Epithelial cell of esophagus (primary cell): ENCODE measurements around the gene ZNF341.
"Not testable (repeated sequence)": the region's sequence is repeated elsewhere in the genome, so short reads cannot be mapped to it uniquely, and the experiment has no call there.

Source experiments
- DNase-seq: peaks from one replicate; pipeline ENCODE4 v3.0.0; 2010; ENCODE audit warnings: low read depth
- H3K4me3 ChIP-seq: 2 replicates; pipeline ENCODE4 v1.5.1; 2011; ENCODE audit warnings: mild to moderate bottlenecking, low read length, control low read depth
- TF ChIP-seq, protein P1 (sequence below): IDR thresholded peaks from 2 replicates; pipeline ENCODE4 v1.5.1; 2011; ENCODE audit warnings: low read depth, mild to moderate bottlenecking, low read length, control low read depth, inconsistent platforms; ENCODE audit not compliant: insufficient read depth; ENCODE audit errors: missing control alignments

ZNF341 gene

DNA sequence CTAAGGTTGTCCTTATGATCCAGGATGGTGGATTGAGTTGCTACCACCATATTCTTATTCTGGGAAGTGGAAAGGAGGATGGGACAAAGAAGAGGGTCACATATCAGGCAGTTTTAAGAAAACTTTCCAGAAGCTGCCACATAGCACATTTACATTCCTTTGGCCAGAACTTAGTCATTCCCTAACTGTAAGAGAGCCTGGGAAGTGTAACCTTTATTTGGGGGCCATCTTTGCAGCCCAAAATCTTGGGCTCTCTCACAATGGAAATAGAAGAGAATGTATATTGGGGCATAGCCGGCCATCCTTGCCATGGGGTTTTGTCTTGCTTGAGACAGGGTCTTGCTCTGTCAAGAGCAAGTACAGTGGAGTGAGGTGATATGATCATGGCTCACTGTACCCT, 8.4 kb downstream of the ZNF341 start:
- no peak for DNase-seq
- TF ChIP-seq, protein P1, sequence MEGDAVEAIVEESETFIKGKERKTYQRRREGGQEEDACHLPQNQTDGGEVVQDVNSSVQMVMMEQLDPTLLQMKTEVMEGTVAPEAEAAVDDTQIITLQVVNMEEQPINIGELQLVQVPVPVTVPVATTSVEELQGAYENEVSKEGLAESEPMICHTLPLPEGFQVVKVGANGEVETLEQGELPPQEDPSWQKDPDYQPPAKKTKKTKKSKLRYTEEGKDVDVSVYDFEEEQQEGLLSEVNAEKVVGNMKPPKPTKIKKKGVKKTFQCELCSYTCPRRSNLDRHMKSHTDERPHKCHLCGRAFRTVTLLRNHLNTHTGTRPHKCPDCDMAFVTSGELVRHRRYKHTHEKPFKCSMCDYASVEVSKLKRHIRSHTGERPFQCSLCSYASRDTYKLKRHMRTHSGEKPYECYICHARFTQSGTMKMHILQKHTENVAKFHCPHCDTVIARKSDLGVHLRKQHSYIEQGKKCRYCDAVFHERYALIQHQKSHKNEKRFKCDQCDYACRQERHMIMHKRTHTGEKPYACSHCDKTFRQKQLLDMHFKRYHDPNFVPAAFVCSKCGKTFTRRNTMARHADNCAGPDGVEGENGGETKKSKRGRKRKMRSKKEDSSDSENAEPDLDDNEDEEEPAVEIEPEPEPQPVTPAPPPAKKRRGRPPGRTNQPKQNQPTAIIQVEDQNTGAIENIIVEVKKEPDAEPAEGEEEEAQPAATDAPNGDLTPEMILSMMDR = no peak
- H3K4me3 ChIP-seq = no peak overlapping the region

DNA sequence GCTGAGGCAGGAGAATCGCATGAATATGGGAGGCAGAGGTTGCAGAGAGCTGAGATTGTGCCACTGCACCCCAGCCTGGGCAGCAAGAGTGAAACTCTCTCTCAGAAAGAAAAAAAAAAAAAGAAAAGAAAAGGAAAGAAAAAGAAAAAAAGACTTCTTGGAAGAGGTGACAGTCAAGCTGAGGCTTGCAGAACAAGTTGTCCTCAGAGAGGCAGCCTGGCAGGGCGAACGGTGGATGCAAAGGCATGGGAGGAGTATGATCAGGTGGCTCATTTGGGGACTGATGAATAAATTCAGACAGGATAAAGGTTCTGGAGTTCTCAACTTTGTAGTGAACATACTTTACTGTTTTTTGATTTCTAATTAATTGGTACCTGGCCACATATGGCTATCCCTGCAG, 12.4 kb downstream of the ZNF341 start:
- no peak overlapping the region for H3K4me3 ChIP-seq
- TF ChIP-seq, protein P1 = no peak
- no peak for DNase-seq

DNA sequence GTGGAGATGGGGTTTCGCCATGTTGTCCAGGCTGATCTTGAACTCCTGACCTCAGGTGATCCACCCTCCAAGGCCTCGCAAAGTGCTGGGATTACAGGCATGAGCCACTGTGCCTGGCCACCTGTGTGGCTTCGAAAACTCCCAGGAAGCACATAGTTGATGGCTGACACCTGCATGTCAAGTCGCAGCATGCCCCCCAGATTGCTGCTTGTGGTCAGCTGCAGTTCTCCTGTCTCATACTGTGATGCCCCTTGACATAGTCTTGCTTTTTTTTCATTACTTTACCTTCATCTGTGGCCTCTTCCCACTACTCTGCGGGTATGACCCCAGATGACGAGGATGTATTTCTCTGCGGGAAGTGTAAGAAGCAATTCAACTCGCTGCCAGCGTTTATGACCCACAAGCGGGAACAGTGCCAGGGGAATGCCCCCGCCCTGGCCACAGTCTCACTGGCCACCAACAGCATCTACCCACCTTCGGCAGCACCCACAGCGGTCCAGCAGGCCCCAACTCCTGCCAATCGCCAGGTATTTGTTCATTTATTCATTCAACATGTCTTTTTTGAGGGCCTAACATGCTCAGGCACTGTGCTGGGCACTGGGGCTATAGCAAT, 13.1 kb downstream of the ZNF341 start:
- no peak overlapping the region for H3K4me3 ChIP-seq
- DNase-seq = peak; percentile 67
- TF ChIP-seq, protein P1 = no peak

DNA sequence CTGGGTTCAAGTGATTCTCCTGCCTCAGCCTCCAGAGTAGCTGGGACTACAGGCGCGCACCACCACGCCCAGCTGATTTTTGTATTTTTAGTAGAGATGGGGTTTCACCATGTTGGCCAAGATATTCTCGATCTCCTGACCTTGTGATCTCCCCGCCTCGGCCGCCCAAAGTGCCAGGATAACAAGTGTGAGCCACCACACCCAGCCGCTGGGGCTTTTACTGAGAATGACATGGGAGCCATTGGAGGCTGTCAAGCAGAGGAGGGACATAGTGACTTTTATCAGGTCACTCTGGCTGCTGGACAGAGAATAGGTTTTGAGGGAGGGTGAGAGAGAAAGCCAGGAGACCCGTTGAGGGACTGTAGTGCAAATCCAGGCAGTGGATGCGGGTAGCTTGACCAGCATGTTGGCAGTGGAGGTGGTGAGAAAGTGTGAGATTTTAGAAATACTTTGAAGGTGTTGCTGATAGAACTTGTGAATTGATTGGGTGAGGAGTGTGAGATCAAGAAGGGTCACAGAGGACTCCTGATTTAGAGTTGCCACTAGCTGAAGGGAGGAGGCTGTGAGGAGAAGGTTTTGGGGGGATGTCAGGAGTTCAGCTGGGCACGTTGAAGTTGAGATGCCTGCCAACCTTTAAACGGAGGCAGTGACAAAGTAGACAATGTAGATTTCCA, 14.7 kb downstream of the ZNF341 start:
- TF ChIP-seq, protein P1 = no peak
- no peak for DNase-seq
- H3K4me3 ChIP-seq = no peak overlapping the region

DNA sequence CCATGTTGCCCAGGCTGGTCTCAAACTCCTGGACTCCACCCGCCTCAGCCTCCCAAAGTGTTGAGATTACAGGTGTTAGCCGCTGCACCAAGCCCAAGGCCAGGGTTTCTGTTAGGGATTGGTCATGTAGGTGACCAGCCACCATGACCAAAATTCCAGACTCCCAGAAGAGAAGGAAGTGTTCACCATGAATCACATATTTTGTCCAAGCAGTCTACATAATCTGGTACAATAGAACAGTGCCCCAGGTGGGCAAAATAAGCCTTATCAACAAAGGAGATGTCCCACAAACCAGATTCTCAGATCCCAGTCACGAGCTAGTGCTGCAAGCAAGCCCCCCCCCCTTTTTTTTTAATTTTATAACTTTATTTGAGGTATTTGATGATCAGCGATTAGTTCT, 20.0 kb downstream of the ZNF341 start:
- H3K4me3 ChIP-seq = no peak overlapping the region
- TF ChIP-seq, protein P1 = no peak
- no peak for DNase-seq

DNA sequence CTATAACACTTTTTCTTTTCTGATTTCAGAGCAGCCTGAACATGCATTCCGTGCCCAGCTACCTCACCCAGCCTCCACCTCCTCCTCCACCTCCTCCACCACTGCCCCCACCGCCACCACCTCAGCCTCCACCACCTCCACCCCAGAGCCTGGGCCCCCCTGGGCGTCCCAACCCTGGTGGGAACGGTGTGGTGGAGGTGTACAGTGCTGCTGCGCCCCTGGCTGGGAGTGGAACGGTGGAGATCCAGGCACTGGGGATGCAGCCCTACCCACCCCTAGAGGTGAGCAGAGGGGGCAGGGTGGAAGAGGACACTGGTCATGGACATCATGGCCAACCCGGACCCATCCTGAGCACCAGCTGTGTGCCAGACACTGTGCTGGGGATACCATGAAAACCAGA, 21.3 kb downstream of the ZNF341 start:
- no peak for DNase-seq
- no peak overlapping the region for H3K4me3 ChIP-seq
- TF ChIP-seq, protein P1 = no peak

DNA sequence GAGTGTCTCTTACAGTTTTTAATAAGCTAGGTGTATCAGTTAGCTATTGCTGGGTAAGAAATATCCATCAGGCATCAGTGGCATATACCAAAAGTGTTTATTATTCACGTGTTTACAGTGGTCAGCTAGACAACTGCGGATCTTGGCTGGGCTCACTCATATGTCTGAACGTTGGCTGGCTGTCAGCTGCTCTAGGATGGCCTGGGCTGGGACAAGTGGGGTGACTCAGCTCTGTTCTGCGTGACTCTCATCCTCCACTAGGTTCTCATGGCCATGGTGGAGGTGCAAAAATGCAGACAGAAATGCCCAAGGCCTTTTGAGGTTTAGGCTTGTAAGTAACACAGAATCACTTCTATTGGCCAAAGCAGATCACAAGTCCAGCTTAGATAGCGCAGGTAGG, 22.0 kb downstream of the ZNF341 start:
- TF ChIP-seq, protein P1 = no peak
- peak; percentile 53 for DNase-seq
- H3K4me3 ChIP-seq = no peak overlapping the region

DNA sequence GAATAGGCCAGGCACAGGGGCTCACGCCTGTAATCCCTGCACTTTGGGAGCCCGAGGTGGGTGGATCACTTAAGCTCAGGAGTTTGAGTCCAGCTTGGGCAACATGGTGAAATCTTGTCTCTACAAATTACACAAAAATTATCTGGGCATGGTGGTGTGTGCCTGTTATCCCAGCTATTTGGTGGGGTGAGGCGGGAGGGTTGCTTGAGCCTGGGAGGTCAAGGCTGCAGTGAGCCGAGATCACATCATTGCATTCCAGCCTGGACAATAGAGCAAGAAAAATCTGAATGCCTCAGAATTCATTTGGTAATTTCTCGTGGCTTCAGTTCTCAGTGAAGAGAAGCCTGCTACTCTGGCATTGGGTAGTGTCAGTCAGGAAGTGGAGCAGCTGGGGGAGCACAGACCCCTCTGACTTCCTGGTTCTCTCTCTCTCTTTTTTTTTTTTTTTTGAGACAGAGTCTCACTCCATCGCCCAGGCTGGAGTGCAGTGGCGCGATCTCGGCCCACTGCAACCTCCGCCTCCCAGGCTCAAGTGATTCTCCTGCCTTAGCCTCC, 24.2 kb downstream of the ZNF341 start:
- not testable (repeated sequence) for DNase-seq, H3K4me3 ChIP-seq
